GM12875 (cell line): ENCODE results near the gene LPCAT2.

ENCODE experiments used
- H3K4me3 ChIP-seq: one replicate; pipeline ENCODE4 v1.5.1; 2011; ENCODE audit warnings: low read depth, low read length, control low read depth
- TF ChIP-seq, protein P1 (sequence below): IDR thresholded peaks from 2 replicates; pipeline ENCODE4 v1.5.1; 2011; ENCODE audit warnings: low read depth, mild to moderate bottlenecking, control low read depth, inconsistent platforms, low read length, moderate library complexity, borderline replicate concordance; ENCODE audit not compliant: insufficient read depth

Gene LPCAT2

GRCh38 chr16:55508941-55509931 is at the start of gene LPCAT2:
TSS of gene LPCAT2 (plus strand) at chr16:55509072. CDS start at chr16:55509182, 110 bp downstream.
- TF ChIP-seq, protein P1, sequence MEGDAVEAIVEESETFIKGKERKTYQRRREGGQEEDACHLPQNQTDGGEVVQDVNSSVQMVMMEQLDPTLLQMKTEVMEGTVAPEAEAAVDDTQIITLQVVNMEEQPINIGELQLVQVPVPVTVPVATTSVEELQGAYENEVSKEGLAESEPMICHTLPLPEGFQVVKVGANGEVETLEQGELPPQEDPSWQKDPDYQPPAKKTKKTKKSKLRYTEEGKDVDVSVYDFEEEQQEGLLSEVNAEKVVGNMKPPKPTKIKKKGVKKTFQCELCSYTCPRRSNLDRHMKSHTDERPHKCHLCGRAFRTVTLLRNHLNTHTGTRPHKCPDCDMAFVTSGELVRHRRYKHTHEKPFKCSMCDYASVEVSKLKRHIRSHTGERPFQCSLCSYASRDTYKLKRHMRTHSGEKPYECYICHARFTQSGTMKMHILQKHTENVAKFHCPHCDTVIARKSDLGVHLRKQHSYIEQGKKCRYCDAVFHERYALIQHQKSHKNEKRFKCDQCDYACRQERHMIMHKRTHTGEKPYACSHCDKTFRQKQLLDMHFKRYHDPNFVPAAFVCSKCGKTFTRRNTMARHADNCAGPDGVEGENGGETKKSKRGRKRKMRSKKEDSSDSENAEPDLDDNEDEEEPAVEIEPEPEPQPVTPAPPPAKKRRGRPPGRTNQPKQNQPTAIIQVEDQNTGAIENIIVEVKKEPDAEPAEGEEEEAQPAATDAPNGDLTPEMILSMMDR: no peak
- H3K4me3 ChIP-seq: no peak within 1 kb of the TSS

DNA sequence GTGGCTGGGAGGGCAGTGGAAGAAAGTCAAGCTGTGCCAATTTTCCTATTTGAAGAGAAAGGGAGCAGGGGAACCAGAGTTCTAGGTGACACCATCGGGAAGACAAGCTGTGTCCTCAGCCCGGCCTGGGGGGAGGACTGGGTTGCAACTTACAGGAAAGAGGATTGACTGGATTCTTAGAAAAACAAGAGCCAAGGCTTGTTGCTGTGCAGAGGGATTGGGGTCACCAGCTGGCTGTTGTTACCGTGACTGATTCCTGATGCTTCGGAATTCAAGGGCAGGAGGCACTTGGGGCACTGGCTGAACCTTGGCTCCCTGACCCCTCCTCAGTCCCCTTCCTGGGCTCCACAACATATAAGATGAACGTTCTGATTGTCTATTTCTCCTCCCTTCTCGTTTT is 46.6 kb upstream of the LPCAT2 start:
- no peak overlapping the region for H3K4me3 ChIP-seq
- TF ChIP-seq, protein P1: no peak

DNA sequence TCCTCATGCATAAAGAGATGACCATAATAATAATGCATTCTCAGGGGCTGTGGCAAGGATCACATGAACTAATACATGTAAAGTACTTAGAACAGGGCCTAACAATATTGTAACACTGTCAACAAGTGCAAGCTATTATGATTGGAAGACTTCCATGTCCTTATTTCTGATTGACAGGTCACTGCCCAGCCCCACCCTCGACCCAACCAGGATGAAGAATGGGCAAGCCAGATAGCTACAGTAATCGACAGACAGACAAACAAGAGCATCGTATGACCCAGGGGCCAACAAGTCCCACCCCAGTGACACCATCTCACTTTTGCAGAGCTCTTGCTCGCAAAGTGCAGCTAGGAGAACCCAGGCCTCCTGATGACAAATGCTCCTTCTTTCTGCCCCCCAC is 44.5 kb upstream of the LPCAT2 start:
- TF ChIP-seq, protein P1: no peak
- no peak overlapping the region for H3K4me3 ChIP-seq

- TF ChIP-seq, protein P1: peak; percentile 96
- H3K4me3 ChIP-seq: no peak overlapping the region
These were observed 43.6 kb upstream of the LPCAT2 start for GRCh38 chr16:55465077-55465896.

- TF ChIP-seq, protein P1: no peak
- H3K4me3 ChIP-seq: no peak overlapping the region
These were observed 42.7 kb upstream of the LPCAT2 start for GRCh38 chr16:55466209-55466608.

GRCh38 chr16:55467898-55468297 is 41.0 kb upstream of the LPCAT2 start:
- TF ChIP-seq, protein P1: no peak
- H3K4me3 ChIP-seq: no peak overlapping the region
